GM13976 (cell line): Measurements from ENCODE around the gene PPP2R2D.

ENCODE experiments used
- DNase-seq: peaks from one replicate; pipeline ENCODE4 v3.0.0; 2012; ENCODE audit warnings: low spot score
- CTCF ChIP-seq: IDR thresholded peaks from 2 replicates; pipeline ENCODE4 v1.5.1; 2012; ENCODE audit warnings: borderline replicate concordance, mild to moderate bottlenecking; ENCODE audit not compliant: insufficient read depth; ENCODE audit errors: extremely low read depth, missing control alignments, control extremely low read depth
- in situ Hi-C: fragments of 300-500 bp; cut with MboI; formaldehyde crosslinking; loops from one replicate; pipeline ENCODE4 v1.12.0; 2022; ENCODE audit warnings: low sequenced_read_pairs, mixed read lengths, inconsistent platforms; ENCODE audit not compliant: unreplicated experiment

PPP2R2D gene

GRCh38 chr10:131961047-131961776 is 60.4 kb downstream of the PPP2R2D start:
- in situ Hi-C loops: no loop called here
- no peak for TF ChIP-seq CTCF
- no peak for DNase-seq

GRCh38 chr10:131961777-131962662 is 61.2 kb downstream of the PPP2R2D start:
- DNase-seq: no peak
- in situ Hi-C loops: no loop called here

GRCh38 chr10:131963350-131963749 is 62.5 kb downstream of the PPP2R2D start:
- DNase-seq: no peak
- in situ Hi-C loops: no loop called here
- TF ChIP-seq CTCF: no peak

More at GRCh38 chr10:131961777-131962662, 61.2 kb downstream of the PPP2R2D start:
- no peak for TF ChIP-seq CTCF

GRCh38 chr10:131963811-131964210 is 63.0 kb downstream of the PPP2R2D start:
- in situ Hi-C loops: no loop called here
- no peak for TF ChIP-seq CTCF

GRCh38 chr10:131964298-131964697 is 63.5 kb downstream of the PPP2R2D start:
- no peak for TF ChIP-seq CTCF
- in situ Hi-C loops: no loop called here
- no peak for DNase-seq

More at GRCh38 chr10:131963811-131964210, 63.0 kb downstream of the PPP2R2D start:
- DNase-seq: no peak

GRCh38 chr10:131968949-131969348 is 68.1 kb downstream of the PPP2R2D start:
- no peak for TF ChIP-seq CTCF
- in situ Hi-C loops: no loop called here
- DNase-seq: no peak
